Smooth muscle cell (in vitro differentiated cells): ENCODE results near the gene ZNF629. TPM values are rescaled to one million over a fixed set of nuclear protein-coding genes. Genes with fewer than 3 reads are reported as not detected.

Experiments used
- DNase-seq: peaks from one replicate; lab custom pipeline; 2025; ENCODE audit not compliant: unreplicated experiment; lab: John Stamatoyannopoulos, UW
- H2AFZ ChIP-seq: fragments of 200-600 bp; sonication (generic); 2 replicates; pipeline ENCODE4 v1.6.0; 2016; ENCODE audit warnings: antibody characterized with exemption, low read depth, mild to moderate bottlenecking
- H3F3A ChIP-seq: fragments of 200-600 bp; sonication (generic); 2 replicates; pipeline ENCODE4 v1.6.0; 2017; ENCODE audit warnings: antibody characterized with exemption, low read depth
- H3K27ac ChIP-seq: fragments of 200-600 bp; sonication (generic); 2 replicates; pipeline ENCODE4 v1.5.1; 2016; ENCODE audit warnings: low read depth, mild to moderate bottlenecking
- H3K27me3 ChIP-seq: fragments of 200-600 bp; sonication (generic); 2 replicates; pipeline ENCODE4 v1.6.1; 2016; ENCODE audit warnings: low read depth, mild to moderate bottlenecking
- H3K36me3 ChIP-seq: fragments of 200-600 bp; sonication (generic); 2 replicates; pipeline ENCODE4 v1.5.1; 2016; ENCODE audit warnings: low read depth
- H3K4me1 ChIP-seq: fragments of 200-600 bp; sonication (generic); 2 replicates; pipeline ENCODE4 v1.5.1; 2016; ENCODE audit warnings: low read depth
- H3K4me2 ChIP-seq: fragments of 200-600 bp; sonication (generic); 2 replicates; pipeline ENCODE4 v1.6.0; 2016; ENCODE audit warnings: mild to moderate bottlenecking
- H3K4me3 ChIP-seq: fragments of 200-600 bp; sonication (generic); 2 replicates; pipeline ENCODE4 v1.5.1; 2016; ENCODE audit warnings: mild to moderate bottlenecking
- H3K79me2 ChIP-seq: fragments of 200-600 bp; sonication (generic); 2 replicates; pipeline ENCODE4 v1.6.0; 2016; ENCODE audit warnings: low read depth, mild to moderate bottlenecking
- H3K9ac ChIP-seq: fragments of 200-600 bp; sonication (generic); 2 replicates; pipeline ENCODE4 v1.6.0; 2016; ENCODE audit warnings: low read depth
- H3K9me3 ChIP-seq: fragments of 200-600 bp; sonication (generic); replicated peaks from 2 replicates; pipeline ENCODE4 v1.5.1; 2016; ENCODE audit warnings: low read depth
- H4K20me1 ChIP-seq: fragments of 200-600 bp; sonication (generic); 2 replicates; pipeline ENCODE4 v1.6.0; 2016; ENCODE audit warnings: low read depth
- CTCF ChIP-seq: fragments of 200-600 bp; sonication (generic); IDR thresholded peaks from 2 replicates; pipeline ENCODE4 v1.5.1; 2017; ENCODE audit warnings: borderline replicate concordance, mild to moderate bottlenecking, antibody characterized with exemption; ENCODE audit not compliant: insufficient read depth, poor library complexity, severe bottlenecking
- WGBS: methylation state at CpG from one replicate; pipeline ENCODE4 v1.1.7; 2016; ENCODE audit warnings: low lambda C conversion rate; 5-methylcytosine and 5-hydroxymethylcytosine counted together
- polyA plus RNA-seq: library from polyadenylated mRNA; unstranded; fragments of >200 nt; fragmentation: Nextera tagmentation; extraction: Ambion mirVana; gene quantifications from 2 replicates; pipeline ENCODE4 v1.2.1, GENCODE V29; 2016
- total RNA-seq: library from RNA; depleted of rRNA; stranded (reverse); fragments of >200 nt; gene quantifications from 2 replicates; pipeline ENCODE4 v1.2.3, GENCODE V29; 2014

Gene ZNF629
- total and polyA plus RNA-seq, 2 experiments from 2014 or later, result 11.6 to 13.4 TPM

DNA sequence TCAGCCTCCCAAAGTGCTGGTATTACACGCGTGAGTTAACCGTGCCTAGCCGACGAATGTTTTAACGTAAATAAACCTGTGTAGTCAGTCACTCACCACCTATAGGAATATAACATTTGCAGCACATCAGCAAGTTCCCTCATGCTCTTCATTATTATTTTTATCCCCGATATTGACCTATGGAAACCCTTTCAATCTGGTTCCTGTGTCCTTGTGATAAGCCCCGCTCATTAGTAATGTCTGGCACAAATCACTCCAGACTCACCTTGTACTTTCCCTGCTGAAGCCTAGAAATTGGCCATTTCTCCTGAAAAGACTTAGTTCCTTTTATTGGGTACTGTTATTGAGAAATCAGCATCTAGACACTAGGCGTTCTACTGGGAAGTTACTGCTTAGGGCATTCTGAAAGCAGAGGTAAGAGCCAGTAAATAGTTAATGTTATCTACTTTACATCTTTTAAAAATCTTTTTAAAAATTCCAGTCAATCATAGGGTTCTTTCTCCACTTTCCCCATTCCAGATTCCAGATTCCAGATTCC lies 40.3 kb downstream of the ZNF629 start:
- Histone ChIP-seq H3K4me1 (peaks cover 3% of the 10 kb centered on the region), H3K79me2 (peaks cover 18% of the 10 kb centered on the region), H3K9me3 (no peaks in the 10 kb centered on the region), H3F3A (peaks cover 9% of the 10 kb centered on the region), H2AFZ (no peak overlapping the region), H3K36me3 (peaks cover 8% of the 10 kb centered on the region), H3K4me3 (no peak overlapping the region), H3K4me2 (no peak overlapping the region), H3K27ac (peak overlapping the region; percentile 74), H3K27me3 (no peaks in the 10 kb centered on the region), H3K9ac (no peak overlapping the region), H4K20me1 (peaks cover 7% of the 10 kb centered on the region)
- WGBS, result 95% methylated on average over 9 of the region's 9 CpGs
- no peak for DNase-seq
- TF ChIP-seq CTCF, result no peak

GRCh38 chr16:30745082-30745481 lies 41.9 kb downstream of the ZNF629 start:
- H3K9ac ChIP-seq, result no peak overlapping the region
- H3K4me2 ChIP-seq, result no peak overlapping the region
- H3F3A ChIP-seq, result peaks cover 12% of the 10 kb centered on the region
- H3K36me3 ChIP-seq, result peaks cover 8% of the 10 kb centered on the region
- no peak for DNase-seq
- peak overlapping the region; percentile 18 for H3K27ac ChIP-seq
- H3K4me1 ChIP-seq, result peaks cover 7% of the 10 kb centered on the region
- WGBS, result 93% methylated on average over 2 of the region's 2 CpGs
- H3K27me3 ChIP-seq, result no peaks in the 10 kb centered on the region
- H3K9me3 ChIP-seq, result no peaks in the 10 kb centered on the region
- H3K4me3 ChIP-seq, result no peak overlapping the region
- H3K79me2 ChIP-seq, result peaks cover 14% of the 10 kb centered on the region
- peaks cover 11% of the 10 kb centered on the region for H4K20me1 ChIP-seq
- no peak overlapping the region for H2AFZ ChIP-seq
- TF ChIP-seq CTCF, result no peak

GRCh38 chr16:30744183-30744582 lies 42.8 kb downstream of the ZNF629 start:
- peaks cover 7% of the 10 kb centered on the region for H3K4me1 ChIP-seq
- no peak overlapping the region for H3K9ac ChIP-seq
- H3K79me2 ChIP-seq, result peaks cover 6% of the 10 kb centered on the region
- no peak overlapping the region for H2AFZ ChIP-seq
- DNase-seq, result no peak
- H3K4me3 ChIP-seq, result no peak overlapping the region
- no peak overlapping the region for H3K4me2 ChIP-seq
- no peak overlapping the region for H3K27ac ChIP-seq
- no peaks in the 10 kb centered on the region for H3K9me3 ChIP-seq
- peaks cover 8% of the 10 kb centered on the region for H3K36me3 ChIP-seq
- H3F3A ChIP-seq, result peaks cover 12% of the 10 kb centered on the region
- peaks cover 12% of the 10 kb centered on the region for H4K20me1 ChIP-seq
- TF ChIP-seq CTCF, result no peak
- WGBS, result 100% methylated on average over 2 of the region's 2 CpGs
- H3K27me3 ChIP-seq, result no peaks in the 10 kb centered on the region

DNA sequence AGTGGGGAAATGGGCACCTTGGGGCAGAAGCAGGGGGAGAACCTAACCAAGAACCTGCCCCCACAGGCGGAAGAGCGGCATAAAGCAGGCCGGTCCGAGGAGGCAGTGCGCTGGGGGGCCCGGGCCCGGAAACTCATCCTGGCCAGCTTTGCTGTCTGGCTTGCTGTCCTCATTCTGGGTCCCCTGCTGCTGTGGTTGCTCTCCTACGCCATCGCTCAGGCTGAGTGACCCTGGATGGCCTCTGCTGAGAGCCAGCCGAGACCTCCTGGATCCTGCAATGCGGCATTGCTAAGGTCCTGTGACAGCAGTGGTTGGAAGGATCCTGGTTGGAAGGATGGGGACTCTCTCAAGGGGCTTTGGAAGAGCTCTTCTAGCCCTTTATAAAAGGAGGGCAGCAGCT lies 43.3 kb downstream of the ZNF629 start:
- Histone ChIP-seq H3K27ac (peak overlapping the region; percentile 8), H3K4me1 (peaks cover 7% of the 10 kb centered on the region), H3K9ac (no peak overlapping the region), H3K79me2 (peaks cover 4% of the 10 kb centered on the region), H3F3A (peaks cover 12% of the 10 kb centered on the region), H3K36me3 (peaks cover 8% of the 10 kb centered on the region), H3K4me2 (no peak overlapping the region), H3K9me3 (no peaks in the 10 kb centered on the region), H2AFZ (no peak overlapping the region), H3K27me3 (no peaks in the 10 kb centered on the region), H4K20me1 (peaks cover 12% of the 10 kb centered on the region), H3K4me3 (no peak overlapping the region)
- no peak for TF ChIP-seq CTCF
- no peak for DNase-seq
- WGBS, result 97% methylated on average over 11 of the region's 11 CpGs
